ENCODE data around the gene C10orf90.

DNA sequence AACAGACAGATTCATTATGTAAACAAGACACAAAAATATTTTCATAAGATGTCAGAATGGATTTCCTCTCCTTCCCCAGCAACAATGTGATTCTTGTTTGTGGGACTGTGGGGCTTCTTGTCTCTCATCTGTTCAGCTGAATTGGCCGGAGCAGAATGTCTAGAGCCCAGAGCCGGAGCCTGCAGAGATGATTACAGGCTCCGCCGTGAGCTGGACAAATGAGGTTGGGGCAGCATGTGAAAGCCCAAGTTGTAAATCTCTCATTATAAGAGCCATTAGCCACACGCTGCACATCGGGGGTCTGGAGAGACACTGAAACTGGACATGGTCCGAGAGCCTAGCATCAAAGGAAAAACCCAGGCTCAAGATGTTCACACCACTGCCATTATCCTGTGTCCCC lies 145.2 kb downstream of the C10orf90 start:
- TF ChIP-seq, protein P1, sequence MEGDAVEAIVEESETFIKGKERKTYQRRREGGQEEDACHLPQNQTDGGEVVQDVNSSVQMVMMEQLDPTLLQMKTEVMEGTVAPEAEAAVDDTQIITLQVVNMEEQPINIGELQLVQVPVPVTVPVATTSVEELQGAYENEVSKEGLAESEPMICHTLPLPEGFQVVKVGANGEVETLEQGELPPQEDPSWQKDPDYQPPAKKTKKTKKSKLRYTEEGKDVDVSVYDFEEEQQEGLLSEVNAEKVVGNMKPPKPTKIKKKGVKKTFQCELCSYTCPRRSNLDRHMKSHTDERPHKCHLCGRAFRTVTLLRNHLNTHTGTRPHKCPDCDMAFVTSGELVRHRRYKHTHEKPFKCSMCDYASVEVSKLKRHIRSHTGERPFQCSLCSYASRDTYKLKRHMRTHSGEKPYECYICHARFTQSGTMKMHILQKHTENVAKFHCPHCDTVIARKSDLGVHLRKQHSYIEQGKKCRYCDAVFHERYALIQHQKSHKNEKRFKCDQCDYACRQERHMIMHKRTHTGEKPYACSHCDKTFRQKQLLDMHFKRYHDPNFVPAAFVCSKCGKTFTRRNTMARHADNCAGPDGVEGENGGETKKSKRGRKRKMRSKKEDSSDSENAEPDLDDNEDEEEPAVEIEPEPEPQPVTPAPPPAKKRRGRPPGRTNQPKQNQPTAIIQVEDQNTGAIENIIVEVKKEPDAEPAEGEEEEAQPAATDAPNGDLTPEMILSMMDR (IDR thresholded peaks at IDR 0.05), result no peak
- TF ChIP-seq POLR2AphosphoS5 (IDR thresholded peaks at IDR 0.05; ENCODE audit: low read depth, low read length), result no peak
